ENCODE measurements around the gene TMEM205.
"Not testable (repeated sequence)": the region's sequence is repeated elsewhere in the genome, so short reads cannot be mapped to it uniquely, and the experiment has no call there.

The TMEM205 gene

GRCh38 chr19:11338569-11339253, 7.4 kb downstream of the TMEM205 start:
- DNase-seq = no peak

- DNase-seq = no peak
Observed at GRCh38 chr19:11338121-11338520, 7.9 kb downstream of the TMEM205 start.

GRCh38 chr19:11337080-11337479, 9.0 kb downstream of the TMEM205 start:
- DNase-seq = no peak

GRCh38 chr19:11335449-11336146, 10.5 kb downstream of the TMEM205 start:
- DNase-seq = no peak

- DNase-seq = not testable (repeated sequence)
Observed at GRCh38 chr19:11333838-11334237, 12.2 kb downstream of the TMEM205 start.

GRCh38 chr19:11332822-11333221, 13.2 kb downstream of the TMEM205 start:
- DNase-seq = no peak

GRCh38 chr19:11331502-11331901, 14.6 kb downstream of the TMEM205 start:
- DNase-seq = no peak

- DNase-seq = no peak
Observed at GRCh38 chr19:11330127-11330526, 15.9 kb downstream of the TMEM205 start.

GRCh38 chr19:11325544-11325943, 20.5 kb downstream of the TMEM205 start:
- DNase-seq = no peak

- no peak for DNase-seq
Observed at GRCh38 chr19:11324748-11325389, 21.2 kb downstream of the TMEM205 start.

GRCh38 chr19:11324079-11324661, 21.9 kb downstream of the TMEM205 start:
- DNase-seq = peak; percentile 94

GRCh38 chr19:11323601-11324078, 22.4 kb downstream of the TMEM205 start:
- DNase-seq = no peak

- peak; percentile 28 for DNase-seq
Observed at GRCh38 chr19:11322269-11323024, 23.6 kb downstream of the TMEM205 start.

- no peak for DNase-seq
Observed at GRCh38 chr19:11321191-11322126, 24.6 kb downstream of the TMEM205 start.

GRCh38 chr19:11320278-11320995, 25.6 kb downstream of the TMEM205 start:
- not testable (repeated sequence) for DNase-seq

- DNase-seq = no peak
Observed at GRCh38 chr19:11306337-11306736, 39.7 kb downstream of the TMEM205 start.

- no peak for DNase-seq
Observed at GRCh38 chr19:11304936-11305335, 41.1 kb downstream of the TMEM205 start.

GRCh38 chr19:11300811-11301120, 45.3 kb downstream of the TMEM205 start:
- DNase-seq = no peak

- no peak for DNase-seq
Observed at GRCh38 chr19:11299946-11300810, 45.9 kb downstream of the TMEM205 start.

GRCh38 chr19:11296264-11296663, 49.8 kb downstream of the TMEM205 start:
- no peak for DNase-seq
